HG02588 (cell line): ENCODE results near the gene PHF1.
"Not testable (repeated sequence)": the region's sequence is repeated elsewhere in the genome, so short reads cannot be mapped to it uniquely, and the experiment has no call there.

Source experiments
- ATAC-seq: cut with Tn5 transposase; IDR thresholded peaks from one replicate; pipeline ENCODE4 v1.9.1; 2021; ENCODE audit warnings: mild to moderate bottlenecking, moderate library complexity; ENCODE audit not compliant: unreplicated experiment

PHF1 gene

GRCh38 chr6:33391278-33391921, 19.4 kb upstream of the PHF1 start, which contains the start of gene KIFC1:
Gene KIFC1, plus strand, starts transcription at chr6:33391823. Its CDS starts 163 bp downstream, at chr6:33391986.
- ATAC-seq, result peak; percentile 85

GRCh38 chr6:33391922-33392594, 18.8 kb upstream of the PHF1 start:
- peak; percentile 9 for ATAC-seq

- no peak for ATAC-seq
These were observed 18.2 kb upstream of the PHF1 start for GRCh38 chr6:33392595-33392948.

GRCh38 chr6:33392979-33393378, 17.8 kb upstream of the PHF1 start:
- no peak for ATAC-seq

GRCh38 chr6:33397541-33397940, 13.3 kb upstream of the PHF1 start:
- ATAC-seq, result no peak

- ATAC-seq, result not testable (repeated sequence)
These were observed 12.2 kb upstream of the PHF1 start for GRCh38 chr6:33398601-33399000.

- not testable (repeated sequence) for ATAC-seq
These were observed 10.9 kb upstream of the PHF1 start for GRCh38 chr6:33399881-33400280.

- no peak for ATAC-seq
These were observed 5.9 kb upstream of the PHF1 start for GRCh38 chr6:33404884-33405283.

GRCh38 chr6:33405386-33405940, 5.4 kb upstream of the PHF1 start:
- no peak for ATAC-seq

- ATAC-seq, result no peak
These were observed 4.7 kb upstream of the PHF1 start for GRCh38 chr6:33406126-33406525.

- ATAC-seq, result no peak
These were observed 3.6 kb upstream of the PHF1 start for GRCh38 chr6:33407132-33407718.

GRCh38 chr6:33410050-33410710, 634 bp upstream of the PHF1 start:
- ATAC-seq, result peak; percentile 75

GRCh38 chr6:33411632-33412005, 805 bp downstream of the PHF1 start:
- ATAC-seq, result no peak

GRCh38 chr6:33412140-33413009, 1.6 kb downstream of the PHF1 start:
- ATAC-seq, result no peak

- ATAC-seq, result no peak
These were observed 2.7 kb downstream of the PHF1 start for GRCh38 chr6:33413241-33414120.

- no peak for ATAC-seq
These were observed 3.9 kb downstream of the PHF1 start for GRCh38 chr6:33414592-33415271.

GRCh38 chr6:33415831-33416230, 5.0 kb downstream of the PHF1 start:
- no peak for ATAC-seq

GRCh38 chr6:33416386-33417127, 5.7 kb downstream of the PHF1 start:
- no peak for ATAC-seq
